ENCODE measurements around the gene EPHB6.

EPHB6 gene

DNA sequence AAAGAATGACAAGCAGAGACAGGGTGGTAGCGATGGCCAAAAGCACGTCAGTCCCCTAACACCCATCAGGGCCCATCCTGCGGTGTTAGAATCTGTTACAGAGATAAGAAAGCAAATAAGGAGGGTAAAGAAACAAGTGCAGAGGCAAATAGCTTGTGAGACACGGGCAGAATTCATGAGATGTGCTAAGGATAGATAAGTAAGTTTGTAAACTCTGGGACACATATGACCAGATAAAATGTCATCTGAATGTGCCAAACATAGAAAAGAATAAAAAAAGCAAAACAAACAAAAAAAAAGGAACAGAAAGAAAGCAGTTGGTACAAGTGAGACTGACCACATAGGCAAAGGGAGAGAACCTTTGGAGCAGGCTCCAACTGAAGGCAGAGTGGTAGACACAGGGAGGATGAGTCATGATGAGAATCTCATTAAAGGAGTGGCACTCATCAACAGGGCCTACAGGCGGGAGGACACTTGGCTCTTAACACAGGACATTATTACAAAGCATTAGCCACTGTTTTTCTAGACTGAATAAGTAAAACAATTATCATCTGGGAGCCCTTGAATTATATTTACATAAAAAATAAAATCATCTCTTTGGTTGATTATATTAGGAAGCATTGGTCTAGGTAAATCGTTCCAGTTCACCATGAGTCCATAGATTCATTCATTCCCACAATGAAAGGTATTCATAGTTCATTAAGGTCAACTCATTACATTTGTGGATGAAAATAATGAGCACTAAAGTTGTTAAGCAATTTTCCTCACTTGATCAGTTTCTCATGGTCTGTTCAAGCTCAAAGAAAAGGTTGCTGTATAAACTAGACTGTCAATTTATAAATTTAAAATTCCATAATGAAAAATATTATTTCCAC, 21.5 kb upstream of the EPHB6 start:
- Histone ChIP-seq H3K4me1 (ENCODE audit: control insufficient read depth, insufficient read depth, low read length) (no peaks in the 10 kb centered on the region), H3K36me3 (ENCODE audit: control insufficient read depth in 2 of 2, insufficient read depth in 1 of 2, low read length in 2 of 2) (no peaks in the 10 kb centered on the region), H3K27ac (ENCODE audit: extremely low read depth, low read depth, low read length) (no peak overlapping the region), H3K9me3 (ENCODE audit: control insufficient read depth, insufficient read depth, low read depth, low read length) (no peaks in the 10 kb centered on the region), H3K4me3 (ENCODE audit: low read depth, low read length) (no peak overlapping the region)
- no peak for TF ChIP-seq ZNF138 (tag by site-specific recombination; IDR thresholded peaks at IDR 0.05; ENCODE audit: borderline replicate concordance)
- TF ChIP-seq, protein P1, sequence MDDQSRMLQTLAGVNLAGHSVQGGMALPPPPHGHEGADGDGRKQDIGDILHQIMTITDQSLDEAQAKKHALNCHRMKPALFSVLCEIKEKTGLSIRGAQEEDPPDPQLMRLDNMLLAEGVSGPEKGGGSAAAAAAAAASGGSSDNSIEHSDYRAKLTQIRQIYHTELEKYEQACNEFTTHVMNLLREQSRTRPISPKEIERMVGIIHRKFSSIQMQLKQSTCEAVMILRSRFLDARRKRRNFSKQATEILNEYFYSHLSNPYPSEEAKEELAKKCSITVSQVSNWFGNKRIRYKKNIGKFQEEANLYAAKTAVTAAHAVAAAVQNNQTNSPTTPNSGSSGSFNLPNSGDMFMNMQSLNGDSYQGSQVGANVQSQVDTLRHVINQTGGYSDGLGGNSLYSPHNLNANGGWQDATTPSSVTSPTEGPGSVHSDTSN (CRISPR knock-in tag; IDR thresholded peaks at IDR 0.05), result no peak
- TF ChIP-seq HOXA7 (CRISPR knock-in tag; IDR thresholded peaks at IDR 0.05; ENCODE audit: borderline replicate concordance), result no peak
- TF ChIP-seq, protein P2, sequence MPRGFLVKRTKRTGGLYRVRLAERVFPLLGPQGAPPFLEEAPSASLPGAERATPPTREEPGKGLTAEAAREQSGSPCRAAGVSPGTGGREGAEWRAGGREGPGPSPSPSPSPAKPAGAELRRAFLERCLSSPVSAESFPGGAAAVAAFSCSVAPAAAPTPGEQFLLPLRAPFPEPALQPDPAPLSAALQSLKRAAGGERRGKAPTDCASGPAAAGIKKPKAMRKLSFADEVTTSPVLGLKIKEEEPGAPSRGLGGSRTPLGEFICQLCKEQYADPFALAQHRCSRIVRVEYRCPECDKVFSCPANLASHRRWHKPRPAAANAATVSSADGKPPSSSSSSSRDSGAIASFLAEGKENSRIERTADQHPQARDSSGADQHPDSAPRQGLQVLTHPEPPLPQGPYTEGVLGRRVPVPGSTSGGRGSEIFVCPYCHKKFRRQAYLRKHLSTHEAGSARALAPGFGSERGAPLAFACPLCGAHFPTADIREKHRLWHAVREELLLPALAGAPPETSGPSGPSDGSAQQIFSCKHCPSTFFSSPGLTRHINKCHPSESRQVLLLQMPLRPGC (tag by site-specific recombination; IDR thresholded peaks at IDR 0.05), result no peak
- TF ChIP-seq ZNF37A (tag by site-specific recombination; IDR thresholded peaks at IDR 0.05), result no peak
- ChIA-PET POLR2A (no interaction called here), CTCF (interaction anchor here (1.4 kb wide), 1 partner anchor 229 kb away, joined by 5 read pairs; no protein-coding TSS in a partner anchor)

DNA sequence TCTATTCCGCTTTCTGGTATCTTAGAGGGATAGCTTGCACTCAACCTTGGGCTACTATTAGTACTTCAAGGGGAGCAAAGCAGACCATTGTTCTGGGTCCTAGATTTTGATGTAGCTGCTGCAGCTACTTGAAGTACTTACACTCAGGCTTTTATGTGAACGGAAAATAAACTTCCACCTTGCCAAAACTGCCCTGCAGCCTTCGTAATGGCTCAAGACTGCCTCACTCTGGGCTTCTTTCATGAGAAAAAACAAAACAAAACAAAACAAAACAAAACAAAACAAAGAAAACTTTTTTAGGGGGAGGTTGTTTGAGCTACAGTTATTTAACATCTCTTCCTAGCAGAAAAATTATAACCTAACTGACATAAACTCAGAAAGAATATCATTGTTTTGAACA, 19.4 kb upstream of the EPHB6 start:
- TF ChIP-seq ZBTB20 (tag by site-specific recombination; IDR thresholded peaks at IDR 0.05) (no peak), ZBTB17 (tag by site-specific recombination; IDR thresholded peaks at IDR 0.05) (no peak), ZNF248 (tag by site-specific recombination; IDR thresholded peaks at IDR 0.05) (no peak), ZIC2 (tag by site-specific recombination; IDR thresholded peaks at IDR 0.05) (no peak), ZNF16 (tag by site-specific recombination; IDR thresholded peaks at IDR 0.05; ENCODE audit: low read depth) (no peak), GLIS2 (tag by site-specific recombination; IDR thresholded peaks at IDR 0.05) (no peak), ZNF169 (tag by site-specific recombination; IDR thresholded peaks at IDR 0.05) (no peak), IKZF3 (tag by site-specific recombination; IDR thresholded peaks at IDR 0.05) (no peak), ZSCAN16 (tag by site-specific recombination; IDR thresholded peaks at IDR 0.05) (no peak)
- TF ChIP-seq, protein P3, sequence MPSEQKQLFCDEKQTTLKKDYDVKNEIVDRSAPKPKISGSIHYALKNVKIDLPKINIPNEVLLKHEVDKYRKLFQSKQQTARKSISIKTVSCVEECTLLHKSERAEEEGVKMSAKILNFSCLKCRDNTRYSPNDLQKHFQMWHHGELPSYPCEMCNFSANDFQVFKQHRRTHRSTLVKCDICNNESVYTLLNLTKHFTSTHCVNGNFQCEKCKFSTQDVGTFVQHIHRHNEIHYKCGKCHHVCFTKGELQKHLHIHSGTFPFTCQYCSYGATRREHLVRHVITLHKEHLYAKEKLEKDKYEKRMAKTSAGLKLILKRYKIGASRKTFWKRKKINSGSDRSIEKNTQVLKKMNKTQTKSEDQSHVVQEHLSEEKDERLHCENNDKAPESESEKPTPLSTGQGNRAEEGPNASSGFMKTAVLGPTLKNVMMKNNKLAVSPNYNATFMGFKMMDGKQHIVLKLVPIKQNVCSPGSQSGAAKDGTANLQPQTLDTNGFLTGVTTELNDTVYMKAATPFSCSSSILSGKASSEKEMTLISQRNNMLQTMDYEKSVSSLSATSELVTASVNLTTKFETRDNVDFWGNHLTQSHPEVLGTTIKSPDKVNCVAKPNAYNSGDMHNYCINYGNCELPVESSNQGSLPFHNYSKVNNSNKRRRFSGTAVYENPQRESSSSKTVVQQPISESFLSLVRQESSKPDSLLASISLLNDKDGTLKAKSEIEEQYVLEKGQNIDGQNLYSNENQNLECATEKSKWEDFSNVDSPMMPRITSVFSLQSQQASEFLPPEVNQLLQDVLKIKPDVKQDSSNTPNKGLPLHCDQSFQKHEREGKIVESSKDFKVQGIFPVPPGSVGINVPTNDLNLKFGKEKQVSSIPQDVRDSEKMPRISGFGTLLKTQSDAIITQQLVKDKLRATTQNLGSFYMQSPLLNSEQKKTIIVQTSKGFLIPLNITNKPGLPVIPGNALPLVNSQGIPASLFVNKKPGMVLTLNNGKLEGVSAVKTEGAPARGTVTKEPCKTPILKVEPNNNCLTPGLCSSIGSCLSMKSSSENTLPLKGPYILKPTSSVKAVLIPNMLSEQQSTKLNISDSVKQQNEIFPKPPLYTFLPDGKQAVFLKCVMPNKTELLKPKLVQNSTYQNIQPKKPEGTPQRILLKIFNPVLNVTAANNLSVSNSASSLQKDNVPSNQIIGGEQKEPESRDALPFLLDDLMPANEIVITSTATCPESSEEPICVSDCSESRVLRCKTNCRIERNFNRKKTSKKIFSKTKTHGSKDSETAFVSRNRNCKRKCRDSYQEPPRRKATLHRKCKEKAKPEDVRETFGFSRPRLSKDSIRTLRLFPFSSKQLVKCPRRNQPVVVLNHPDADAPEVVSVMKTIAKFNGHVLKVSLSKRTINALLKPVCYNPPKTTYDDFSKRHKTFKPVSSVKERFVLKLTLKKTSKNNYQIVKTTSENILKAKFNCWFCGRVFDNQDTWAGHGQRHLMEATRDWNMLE (tag by site-specific recombination; conservative IDR thresholded peaks at IDR 0.05; ENCODE audit: low read depth), result no peak
- TF ChIP-seq, protein P4, sequence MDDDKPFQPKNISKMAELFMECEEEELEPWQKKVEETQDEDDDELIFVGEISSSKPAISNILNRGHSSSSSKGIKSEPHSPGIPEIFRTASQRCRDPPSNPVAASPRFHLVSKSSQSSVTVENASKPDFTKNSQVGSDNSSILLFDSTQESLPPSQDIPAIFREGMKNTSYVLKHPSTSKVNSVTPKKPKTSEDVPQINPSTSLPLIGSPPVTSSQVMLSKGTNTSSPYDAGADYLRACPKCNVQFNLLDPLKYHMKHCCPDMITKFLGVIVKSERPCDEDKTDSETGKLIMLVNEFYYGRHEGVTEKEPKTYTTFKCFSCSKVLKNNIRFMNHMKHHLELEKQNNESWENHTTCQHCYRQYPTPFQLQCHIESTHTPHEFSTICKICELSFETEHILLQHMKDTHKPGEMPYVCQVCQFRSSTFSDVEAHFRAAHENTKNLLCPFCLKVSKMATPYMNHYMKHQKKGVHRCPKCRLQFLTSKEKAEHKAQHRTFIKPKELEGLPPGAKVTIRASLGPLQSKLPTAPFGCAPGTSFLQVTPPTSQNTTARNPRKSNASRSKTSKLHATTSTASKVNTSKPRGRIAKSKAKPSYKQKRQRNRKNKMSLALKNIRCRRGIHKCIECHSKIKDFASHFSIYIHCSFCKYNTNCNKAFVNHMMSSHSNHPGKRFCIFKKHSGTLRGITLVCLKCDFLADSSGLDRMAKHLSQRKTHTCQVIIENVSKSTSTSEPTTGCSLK (tag by site-specific recombination; IDR thresholded peaks at IDR 0.05), result no peak
- TF ChIP-seq, protein P5, sequence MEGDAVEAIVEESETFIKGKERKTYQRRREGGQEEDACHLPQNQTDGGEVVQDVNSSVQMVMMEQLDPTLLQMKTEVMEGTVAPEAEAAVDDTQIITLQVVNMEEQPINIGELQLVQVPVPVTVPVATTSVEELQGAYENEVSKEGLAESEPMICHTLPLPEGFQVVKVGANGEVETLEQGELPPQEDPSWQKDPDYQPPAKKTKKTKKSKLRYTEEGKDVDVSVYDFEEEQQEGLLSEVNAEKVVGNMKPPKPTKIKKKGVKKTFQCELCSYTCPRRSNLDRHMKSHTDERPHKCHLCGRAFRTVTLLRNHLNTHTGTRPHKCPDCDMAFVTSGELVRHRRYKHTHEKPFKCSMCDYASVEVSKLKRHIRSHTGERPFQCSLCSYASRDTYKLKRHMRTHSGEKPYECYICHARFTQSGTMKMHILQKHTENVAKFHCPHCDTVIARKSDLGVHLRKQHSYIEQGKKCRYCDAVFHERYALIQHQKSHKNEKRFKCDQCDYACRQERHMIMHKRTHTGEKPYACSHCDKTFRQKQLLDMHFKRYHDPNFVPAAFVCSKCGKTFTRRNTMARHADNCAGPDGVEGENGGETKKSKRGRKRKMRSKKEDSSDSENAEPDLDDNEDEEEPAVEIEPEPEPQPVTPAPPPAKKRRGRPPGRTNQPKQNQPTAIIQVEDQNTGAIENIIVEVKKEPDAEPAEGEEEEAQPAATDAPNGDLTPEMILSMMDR (tag by site-specific recombination; IDR thresholded peaks at IDR 0.05), result no peak
- ChIA-PET POLR2A (no interaction called here), CTCF (interaction anchor here (0.6 to 1.7 kb wide), 7 partner anchors 17 to 405 kb away, joined by 3 to 4 read pairs (median 4); partner anchors contain the start of gene EPHB6)
- Histone ChIP-seq H3K4me3 (ENCODE audit: low read depth, low read length) (no peak overlapping the region), H3K36me3 (ENCODE audit: control insufficient read depth in 2 of 2, insufficient read depth in 1 of 2, low read length in 2 of 2) (no peaks in the 10 kb centered on the region), H3K9me3 (ENCODE audit: control insufficient read depth, insufficient read depth, low read depth, low read length) (no peaks in the 10 kb centered on the region), H3K27ac (ENCODE audit: extremely low read depth, low read depth, low read length) (no peak overlapping the region), H3K4me1 (ENCODE audit: control insufficient read depth, insufficient read depth, low read length) (no peaks in the 10 kb centered on the region)
